Immature natural killer cell (primary cell): ENCODE measurements around the gene KCTD17. TPM values are rescaled to one million over a fixed set of nuclear protein-coding genes. Genes with fewer than 3 reads are reported as not detected.

ENCODE experiments used
- DNase-seq, 3 donors: peaks; one replicate each; pipeline ENCODE4 v3.0.0; 2022; ENCODE audit warnings: mixed read lengths in 1 of 3
- H3K27ac Mint-ChIP-seq, 6 donors: one replicate each; pipeline ENCODE4 v1.8.0; 2020; ENCODE audit warnings: mixed read lengths in 6 of 6, mild to moderate bottlenecking in 5 of 6, inconsistent platforms in 4 of 6, moderate library complexity in 3 of 6
- H3K27me3 Mint-ChIP-seq, 3 donors: one replicate each; pipeline ENCODE4 v1.8.0; 2020 to 2021; ENCODE audit warnings: low read depth in 3 of 3, mild to moderate bottlenecking in 3 of 3, mixed read lengths in 3 of 3, moderate library complexity in 3 of 3, inconsistent platforms in 1 of 3
- H3K36me3 Mint-ChIP-seq, 3 donors: one replicate each; pipeline ENCODE4 v1.8.0; 2020; ENCODE audit warnings: mixed read lengths in 3 of 3, inconsistent platforms in 2 of 3, mild to moderate bottlenecking in 2 of 3
- H3K4me1 Mint-ChIP-seq, 2 donors: one replicate each; pipeline ENCODE4 v1.8.0; 2020; ENCODE audit warnings: inconsistent platforms in 2 of 2, mild to moderate bottlenecking in 2 of 2, mixed read lengths in 2 of 2, moderate library complexity in 1 of 2
- H3K4me3 Mint-ChIP-seq, 5 donors: one replicate each; pipeline ENCODE4 v1.8.0; 2020; ENCODE audit warnings: mild to moderate bottlenecking in 5 of 5, mixed read lengths in 5 of 5, inconsistent platforms in 3 of 5, moderate library complexity in 3 of 5
- H3K9me3 Mint-ChIP-seq, 6 donors: one replicate each; pipeline ENCODE4 v1.8.0; 2020; ENCODE audit warnings: mild to moderate bottlenecking in 6 of 6, mixed read lengths in 6 of 6, inconsistent platforms in 4 of 6, moderate library complexity in 3 of 6
- polyA plus RNA-seq, 3 donors: library from polyadenylated mRNA; unstranded; fragments of 300-500 nt; fragmentation: Illumina TruSeq; gene quantifications; one replicate each; pipeline ENCODE4 v1.2.3, GENCODE V29; 2021

Gene KCTD17
- polyA plus RNA-seq, 3 donors from 2014 or later: 10.7 to 16.1 (median 14.3) TPM

- H3K9me3 Mint-ChIP-seq: no peaks in the 10 kb centered on the region
- peaks cover 8 to 14% of the 10 kb centered on the region in 2 donors for H3K4me1 Mint-ChIP-seq
- H3K36me3 Mint-ChIP-seq: no peaks in the 10 kb centered on the region
- no peak overlapping the region for H3K27ac Mint-ChIP-seq
- DNase-seq: no peak
- H3K27me3 Mint-ChIP-seq: peaks cover 0 to 2% (median 0%) of the 10 kb centered on the region in 3 donors
- H3K4me3 Mint-ChIP-seq: no peak overlapping the region
These were observed 36.0 kb upstream of the KCTD17 start for GRCh38 chr22:37015587-37015878.

GRCh38 chr22:37016134-37016910 is 35.2 kb upstream of the KCTD17 start:
- no peak for DNase-seq
- Mint-ChIP-seq H3K4me1 (peaks cover 15 to 19% of the 10 kb centered on the region in 2 donors), H3K4me3 (peak overlapping the region in 3 of 5 donors; percentile 33 to 57 (median 55)), H3K27ac (peak overlapping the region in 3 of 6 donors; percentile 28 to 41 (median 31)), H3K36me3 (no peaks in the 10 kb centered on the region), H3K27me3 (peaks cover 0 to under 1% (median 0%) of the 10 kb centered on the region in 3 donors), H3K9me3 (no peaks in the 10 kb centered on the region)

GRCh38 chr22:37017356-37017755 is 34.2 kb upstream of the KCTD17 start:
- H3K36me3 Mint-ChIP-seq: no peaks in the 10 kb centered on the region
- H3K27ac Mint-ChIP-seq: no peak overlapping the region
- H3K27me3 Mint-ChIP-seq: no peaks in the 10 kb centered on the region
- H3K4me1 Mint-ChIP-seq: peaks cover 23 to 27% of the 10 kb centered on the region in 2 donors
- DNase-seq: no peak
- H3K4me3 Mint-ChIP-seq: peak overlapping the region in 4 of 5 donors; percentile 20 to 67 (median 57)
- no peaks in the 10 kb centered on the region for H3K9me3 Mint-ChIP-seq

GRCh38 chr22:37018086-37018814 is 33.3 kb upstream of the KCTD17 start:
- no peaks in the 10 kb centered on the region for H3K9me3 Mint-ChIP-seq
- DNase-seq: no peak
- H3K27ac Mint-ChIP-seq: peak overlapping the region in 2 of 6 donors; percentile 75 to 80
- H3K4me1 Mint-ChIP-seq: peaks cover 23 to 27% of the 10 kb centered on the region in 2 donors
- H3K4me3 Mint-ChIP-seq: peak overlapping the region; percentile 70 to 81 (median 79)
- no peaks in the 10 kb centered on the region for H3K27me3 Mint-ChIP-seq
- H3K36me3 Mint-ChIP-seq: no peaks in the 10 kb centered on the region

GRCh38 chr22:37018815-37019308 is 32.7 kb upstream of the KCTD17 start:
- no peak for DNase-seq
- Mint-ChIP-seq H3K4me3 (peak overlapping the region; percentile 70 to 81 (median 79)), H3K4me1 (peaks cover 23 to 27% of the 10 kb centered on the region in 2 donors), H3K27me3 (no peaks in the 10 kb centered on the region), H3K36me3 (no peaks in the 10 kb centered on the region), H3K9me3 (no peaks in the 10 kb centered on the region), H3K27ac (peak overlapping the region in 1 of 6 donors; percentile 75)

DNA sequence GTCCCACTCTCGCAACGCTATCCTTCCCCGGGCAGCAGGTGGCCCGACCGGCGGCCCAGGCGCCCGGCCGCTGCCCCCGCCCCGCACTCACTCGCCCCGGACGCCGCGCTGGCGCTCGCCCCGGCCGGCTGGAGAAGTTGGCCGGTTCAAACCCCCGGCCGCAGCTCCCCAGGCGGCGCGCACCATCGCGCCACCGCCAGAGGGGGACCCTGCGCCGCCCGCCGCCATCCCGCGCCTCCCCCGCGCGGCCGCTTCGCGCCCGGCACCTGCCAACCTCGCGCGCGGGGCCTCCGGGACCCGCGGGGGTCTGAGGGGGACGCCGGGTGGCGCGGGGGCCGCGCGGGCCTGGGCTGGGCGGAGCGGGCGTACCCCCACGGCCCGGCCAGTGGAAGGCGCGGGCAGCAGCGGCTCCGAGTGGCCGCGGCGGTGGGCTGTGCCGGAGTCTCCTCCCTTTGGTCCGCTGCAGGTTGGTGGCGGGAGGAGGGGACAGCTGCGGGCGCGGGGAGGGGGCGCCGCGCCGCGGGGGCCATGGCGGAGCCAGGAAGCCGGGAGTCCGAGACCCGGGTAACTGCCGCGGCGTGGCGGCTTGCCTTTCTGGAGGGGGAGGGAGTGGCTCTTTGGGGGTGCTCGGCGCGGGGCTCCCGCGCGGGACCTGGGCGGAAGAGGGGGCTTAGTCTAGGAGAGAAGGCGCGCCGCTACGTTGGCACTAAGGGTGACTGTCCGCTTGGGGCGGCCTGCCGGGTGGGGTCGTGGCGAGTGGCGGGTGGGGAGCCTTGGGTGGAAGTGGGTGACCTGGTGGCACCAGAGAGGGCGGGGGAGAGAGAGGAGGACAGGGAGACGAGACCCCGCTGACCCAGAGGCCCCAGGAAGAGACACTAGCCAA is 32.0 kb upstream of the KCTD17 start, which contains the start of the genes MPST and TST:
TSS of gene MPST (plus strand) at position 434 of the 883 bp plus-strand sequence. CDS start at position 529, 95 bp downstream.
TSS of gene TST (minus strand) at position 139 of the 883 bp plus-strand sequence. CDS start 715 bp downstream, outside the sequence.
- Mint-ChIP-seq H3K27ac (peak within 1 kb of the TSS; percentile 70 to 93 (median 84)), H3K4me3 (peak within 1 kb of the TSS; percentile 91 to 97 (median 92)), H3K27me3 (no peaks in the 10 kb centered on the region), H3K36me3 (no peaks in the 10 kb centered on the region), H3K9me3 (no peaks in the 10 kb centered on the region), H3K4me1 (peaks cover 23 to 27% of the 10 kb centered on the region in 2 donors)
- DNase-seq: peak; percentile 65 to 69 (median 69)

GRCh38 chr22:37020192-37020479 is 31.4 kb upstream of the KCTD17 start:
- peaks cover 23 to 27% of the 10 kb centered on the region in 2 donors for H3K4me1 Mint-ChIP-seq
- peak overlapping the region; percentile 70 to 93 (median 84) for H3K27ac Mint-ChIP-seq
- H3K4me3 Mint-ChIP-seq: peak overlapping the region; percentile 91 to 97 (median 92)
- DNase-seq: no peak
- no peaks in the 10 kb centered on the region for H3K9me3 Mint-ChIP-seq
- H3K27me3 Mint-ChIP-seq: no peaks in the 10 kb centered on the region
- H3K36me3 Mint-ChIP-seq: peaks cover 0 to 4% (median 4%) of the 10 kb centered on the region in 3 donors

- DNase-seq: no peak
- Mint-ChIP-seq H3K4me1 (peaks cover 23 to 27% of the 10 kb centered on the region in 2 donors), H3K36me3 (peaks cover 0 to 7% (median 5%) of the 10 kb centered on the region in 3 donors), H3K27me3 (no peaks in the 10 kb centered on the region), H3K27ac (no peak overlapping the region), H3K4me3 (peak overlapping the region in 2 of 5 donors; percentile 91 to 97), H3K9me3 (no peaks in the 10 kb centered on the region)
These were observed 30.5 kb upstream of the KCTD17 start for GRCh38 chr22:37021041-37021440.

DNA sequence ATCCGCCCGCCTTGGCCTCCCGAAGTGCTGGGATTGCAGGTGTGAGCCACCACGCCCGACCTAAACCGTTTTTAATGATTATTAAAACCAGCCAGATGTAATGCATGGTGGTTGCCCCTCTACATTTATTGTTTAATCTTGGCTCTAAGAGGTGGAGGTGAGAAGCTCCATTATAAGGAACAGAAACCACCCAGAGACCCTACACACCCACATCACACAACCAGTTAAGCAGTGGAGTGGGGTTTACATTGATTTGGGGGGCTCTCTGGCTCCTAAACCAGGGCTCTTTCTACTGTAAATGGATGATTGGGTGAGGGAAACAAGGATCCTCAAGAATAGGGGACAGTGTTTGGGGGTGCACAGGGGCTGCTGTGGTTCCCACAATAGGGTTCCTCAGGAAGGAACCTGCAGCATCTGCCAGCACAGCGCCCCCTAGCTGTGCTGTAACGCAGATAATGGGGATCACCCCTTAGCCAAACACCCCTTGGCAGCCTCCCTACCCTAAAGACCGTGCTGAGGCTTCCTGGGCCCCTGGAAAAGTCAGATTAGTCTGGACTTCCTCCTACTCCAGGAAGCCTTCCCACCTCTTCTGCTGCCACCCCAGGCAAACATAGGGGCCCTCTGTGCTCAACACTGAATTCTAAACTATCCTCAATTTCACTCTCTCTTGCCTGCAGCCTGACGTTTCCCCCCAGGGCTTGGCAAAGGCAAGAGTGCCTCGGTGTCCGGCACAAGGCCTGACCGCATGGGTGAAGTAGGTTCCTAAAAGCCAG is 29.6 kb upstream of the KCTD17 start:
- Mint-ChIP-seq H3K36me3 (peaks cover 0 to 7% (median 5%) of the 10 kb centered on the region in 3 donors), H3K27ac (peak overlapping the region in 4 of 6 donors; percentile 17 to 77 (median 59)), H3K9me3 (no peaks in the 10 kb centered on the region), H3K4me1 (peaks cover 23 to 25% of the 10 kb centered on the region in 2 donors), H3K27me3 (no peaks in the 10 kb centered on the region), H3K4me3 (peak overlapping the region; percentile 56 to 80 (median 70))
- DNase-seq: peak; percentile 31 to 48 (median 45)

DNA sequence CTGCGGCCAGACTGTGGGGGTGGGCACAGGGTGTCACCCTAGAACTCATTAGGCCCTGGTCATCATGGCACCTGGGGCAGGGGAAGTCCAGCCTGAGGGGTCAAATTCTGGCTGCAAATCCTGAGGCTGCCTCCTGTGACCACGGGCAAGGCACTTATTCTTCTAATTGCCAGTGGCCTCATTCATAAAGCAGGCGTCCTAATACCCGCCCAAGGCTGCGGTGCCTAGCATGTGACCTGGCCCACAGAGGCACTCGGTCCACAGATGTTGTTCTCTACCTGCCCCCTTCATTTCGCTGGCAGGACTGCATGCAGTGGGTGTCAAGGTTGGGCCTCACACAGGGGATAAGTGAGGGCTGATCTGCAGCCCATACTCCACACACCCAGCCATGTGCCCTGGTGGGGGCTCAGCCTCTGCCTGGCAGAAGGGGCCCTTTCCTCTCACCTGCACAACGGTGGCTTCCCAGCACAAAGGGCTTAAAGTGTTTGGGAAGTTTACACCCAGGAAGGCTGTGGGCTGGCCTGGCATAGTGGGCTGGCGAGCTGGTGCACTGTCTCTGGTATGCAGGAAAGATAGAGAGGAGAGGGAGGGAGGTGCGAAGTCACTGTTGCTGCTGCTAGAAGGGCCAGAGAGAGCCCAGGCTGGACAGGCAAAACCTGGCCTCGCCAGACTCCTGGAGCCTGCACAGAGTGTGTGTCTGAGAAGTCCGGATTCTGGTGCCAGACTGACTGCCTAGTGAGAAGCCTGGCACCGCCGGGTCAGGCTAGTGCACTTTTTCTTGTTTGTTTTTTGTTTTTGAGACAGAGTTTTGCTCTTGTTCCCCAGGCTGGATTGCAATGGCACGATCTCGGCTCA is 28.8 kb upstream of the KCTD17 start:
- Mint-ChIP-seq H3K36me3 (peaks cover 0 to 7% (median 5%) of the 10 kb centered on the region in 3 donors), H3K27me3 (peaks cover 0 to 1% (median 0%) of the 10 kb centered on the region in 3 donors), H3K27ac (no peak overlapping the region), H3K9me3 (no peaks in the 10 kb centered on the region), H3K4me1 (peaks cover 23 to 25% of the 10 kb centered on the region in 2 donors), H3K4me3 (no peak overlapping the region)
- DNase-seq: no peak

DNA sequence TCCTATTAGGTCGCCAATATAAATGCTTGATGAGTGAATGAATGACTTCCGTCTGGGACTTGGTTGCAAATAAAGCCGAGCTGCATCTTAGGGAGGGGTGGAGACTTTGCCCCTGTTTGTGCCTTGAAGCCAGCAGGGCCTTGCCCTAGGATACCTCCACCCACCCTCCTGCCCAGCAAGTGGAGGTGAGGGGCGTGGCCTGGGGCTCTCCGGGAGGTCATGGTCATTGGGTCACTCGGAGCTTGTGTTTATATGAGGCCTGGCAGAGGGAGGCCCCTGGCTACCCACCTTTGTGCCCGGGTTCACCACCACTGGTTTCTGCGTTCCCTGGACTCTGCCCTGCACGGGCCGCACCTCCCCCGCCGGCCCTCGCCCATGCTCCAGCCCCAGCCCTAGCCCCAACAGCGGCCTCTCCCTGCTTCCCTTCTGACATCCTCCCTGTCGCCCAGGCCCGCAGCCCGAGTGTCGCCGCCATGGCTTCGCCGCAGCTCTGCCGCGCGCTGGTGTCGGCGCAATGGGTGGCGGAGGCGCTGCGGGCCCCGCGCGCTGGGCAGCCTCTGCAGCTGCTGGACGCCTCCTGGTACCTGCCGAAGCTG is 27.7 kb upstream of the KCTD17 start:
- H3K9me3 Mint-ChIP-seq: no peaks in the 10 kb centered on the region
- no peak overlapping the region for H3K4me3 Mint-ChIP-seq
- H3K36me3 Mint-ChIP-seq: peaks cover 0 to 7% (median 5%) of the 10 kb centered on the region in 3 donors
- peaks cover 20 to 23% of the 10 kb centered on the region in 2 donors for H3K4me1 Mint-ChIP-seq
- no peak for DNase-seq
- H3K27me3 Mint-ChIP-seq: peaks cover 0 to 3% (median 0%) of the 10 kb centered on the region in 3 donors
- H3K27ac Mint-ChIP-seq: no peak overlapping the region
